Hematopoietic multipotent progenitor cell (in vitro differentiated cells): ENCODE measurements around the gene FITM2. TPM values are rescaled to one million over a fixed set of nuclear protein-coding genes. Genes with fewer than 3 reads are reported as not detected.

Source experiments
- DNase-seq, 3 donors: peaks; one replicate each; pipeline ENCODE4 v3.0.0-alpha.2; 2011 to 2015; ENCODE audit warnings: low read depth in 2 of 3, low spot score in 2 of 3
- small RNA-seq: library from RNA; depleted of rRNA; stranded (forward); fragments of <200 nt; gene quantifications from one replicate; pipeline ENCODE3, GENCODE V24; 2012
- total RNA-seq: library from RNA; depleted of rRNA; stranded (reverse); fragments of >200 nt; gene quantifications from one replicate; pipeline ENCODE4 v1.2.3, GENCODE V29; 2012

FITM2 gene
- total RNA-seq, 1 donor = 2.2 TPM

DNA sequence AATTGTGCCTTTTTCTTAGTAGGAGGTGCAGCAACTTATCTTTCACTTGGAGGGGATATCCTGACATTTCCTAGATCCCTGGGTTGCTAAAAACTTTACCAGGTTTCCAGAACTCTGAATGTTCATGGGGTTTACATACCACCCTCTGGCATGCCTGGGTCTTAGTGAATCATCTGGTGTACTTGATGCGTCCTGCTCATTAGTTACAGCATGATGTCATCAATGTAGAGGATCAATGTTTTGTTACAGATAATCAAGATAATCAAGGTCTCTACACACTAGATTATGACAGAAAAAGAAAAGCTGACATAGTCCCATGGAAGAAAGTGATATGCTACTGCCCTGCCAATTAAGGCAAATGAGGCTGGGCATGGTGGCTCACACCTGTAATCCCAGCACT lies 27.0 kb downstream of the FITM2 start:
- no peak for DNase-seq

DNA sequence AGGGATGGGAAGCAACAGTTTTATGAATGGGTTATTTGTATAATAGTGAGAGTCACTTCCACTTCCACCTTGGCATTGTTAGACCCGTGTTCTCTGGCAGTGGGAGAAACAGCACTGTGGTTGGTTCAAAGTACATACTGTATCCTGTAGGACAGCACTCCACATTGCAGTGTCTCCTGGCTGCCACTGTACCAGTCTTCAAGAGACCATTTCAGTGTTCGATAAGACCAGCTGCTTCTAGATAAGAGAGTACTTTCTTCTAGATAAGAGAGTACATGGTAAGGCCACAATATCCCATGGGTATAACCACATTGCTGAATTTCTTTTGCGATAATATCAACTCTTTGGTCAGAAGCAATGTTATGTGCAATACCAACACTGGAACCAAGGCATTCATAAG lies 28.8 kb downstream of the FITM2 start:
- DNase-seq = no peak

DNA sequence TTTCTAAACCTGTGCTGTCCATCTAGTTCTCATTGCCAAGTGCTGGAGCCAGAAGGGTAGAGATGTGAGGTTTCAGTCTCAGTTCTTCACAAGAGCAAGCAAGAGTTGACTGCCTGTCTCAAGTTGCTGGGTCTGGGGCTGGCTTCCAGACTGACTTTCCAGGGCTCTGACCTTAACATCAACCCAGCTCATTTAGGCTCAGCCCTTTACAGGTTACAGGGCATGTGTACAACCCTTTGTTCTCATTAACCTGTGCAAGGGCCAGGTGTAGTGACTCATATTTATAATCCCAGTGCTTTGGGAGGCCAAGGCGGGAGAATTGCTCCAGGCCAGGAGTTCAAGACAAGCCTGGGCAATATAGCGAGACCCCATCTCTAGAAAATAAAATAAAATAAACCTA lies 30.6 kb downstream of the FITM2 start:
- no peak for DNase-seq

GRCh38 chr20:44279228-44279627 lies 31.8 kb downstream of the FITM2 start:
- DNase-seq = no peak

GRCh38 chr20:44274303-44275017 lies 36.5 kb downstream of the FITM2 start:
- no peak for DNase-seq

- DNase-seq = no peak
These were observed 37.5 kb downstream of the FITM2 start for GRCh38 chr20:44273231-44274215.

GRCh38 chr20:44271915-44272663 lies 38.9 kb downstream of the FITM2 start:
- DNase-seq = no peak

DNA sequence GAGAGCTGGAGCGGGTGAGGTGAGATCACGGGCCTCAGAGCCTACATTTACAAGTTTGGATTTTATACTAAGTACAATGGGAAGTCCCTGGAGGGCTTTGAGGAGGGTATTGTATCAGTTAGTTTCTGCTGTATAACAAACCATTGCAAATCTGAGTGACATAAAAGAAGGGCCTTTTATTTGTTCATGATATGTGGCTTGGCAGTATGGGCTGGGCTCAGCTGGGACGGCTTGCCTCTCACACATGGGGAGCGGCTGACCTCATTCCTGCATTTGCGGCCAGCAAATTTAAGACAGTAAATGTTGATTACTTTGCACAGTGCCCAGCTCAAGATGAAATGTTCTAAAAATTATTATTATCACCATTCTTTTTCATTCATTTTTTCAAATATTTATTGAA lies 42.2 kb downstream of the FITM2 start:
- no peak for DNase-seq

- peak in 1 of 3 donors; percentile 17 for DNase-seq
These were observed 46.7 kb downstream of the FITM2 start for GRCh38 chr20:44264287-44264686.

DNA sequence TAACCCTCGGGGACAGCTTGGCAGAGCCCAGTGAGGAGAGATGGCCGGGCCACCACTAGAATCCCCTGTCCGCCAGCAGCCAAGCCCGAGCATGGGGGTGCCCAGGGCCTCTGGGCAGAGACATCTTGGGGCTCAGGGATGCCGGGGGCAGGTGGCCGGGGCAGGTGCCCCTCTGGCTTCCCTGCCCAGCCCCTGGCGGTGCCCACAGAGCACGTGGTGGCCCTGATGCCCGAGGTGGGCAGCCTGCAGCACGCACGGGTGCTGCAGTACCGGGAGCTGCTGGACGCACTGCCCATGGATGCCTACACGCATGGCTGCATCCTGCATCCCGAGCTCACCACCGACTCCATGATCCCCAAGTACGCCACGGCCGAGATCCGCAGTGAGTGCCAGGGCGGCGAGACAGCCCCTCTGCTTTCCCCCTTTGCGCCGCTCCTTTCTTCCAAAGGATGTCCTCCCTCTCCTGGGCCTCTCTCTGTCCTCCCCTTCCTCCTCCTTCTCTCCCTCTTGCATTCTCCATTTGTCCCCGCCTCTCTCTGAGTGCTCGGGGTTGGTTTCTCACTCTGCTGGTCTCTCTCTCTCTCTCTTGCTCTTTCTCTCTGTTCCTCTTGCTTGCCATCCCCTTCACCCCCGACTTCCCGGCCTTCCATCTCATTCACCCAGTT lies 52.6 kb downstream of the FITM2 start:
- no peak for DNase-seq

GRCh38 chr20:44256961-44257360 lies 54.0 kb downstream of the FITM2 start:
- no peak for DNase-seq

DNA sequence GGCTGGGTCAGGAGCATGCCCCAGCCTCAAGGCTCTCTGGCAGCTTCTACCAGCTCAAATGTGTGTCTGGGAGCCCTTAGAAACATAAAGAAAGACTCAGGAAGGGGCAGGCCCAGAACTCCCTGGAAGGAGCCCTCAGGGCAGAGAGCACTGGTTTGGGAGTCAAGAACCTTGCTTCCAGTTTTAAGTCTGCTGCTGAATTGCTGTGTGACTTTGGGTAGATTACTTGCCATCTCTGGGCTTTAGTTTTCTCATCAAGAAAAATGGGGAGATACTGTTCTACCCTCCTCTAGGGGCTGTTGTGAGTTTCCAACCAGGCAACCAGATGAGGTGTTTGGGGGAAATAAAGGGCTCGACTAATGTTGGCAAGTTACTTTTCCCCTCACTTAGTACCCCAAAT lies 55.1 kb downstream of the FITM2 start:
- no peak for DNase-seq

- DNase-seq = no peak
These were observed 56.9 kb downstream of the FITM2 start for GRCh38 chr20:44254073-44254472.

- DNase-seq = no peak
These were observed 57.5 kb downstream of the FITM2 start for GRCh38 chr20:44253528-44253927.

Small RNA genes lying within 50 kb of the gene (small RNA-seq; reads per million reads assigned to genes)
- gene RF00019 = not detected

Other genes with a start within 250 kb of the FITM2 start
- gene JPH2, start 124.0 kb downstream of the FITM2 start, total RNA-seq = under 0.01 TPM
- 26.9 TPM for gene OSER1, start 100.4 kb downstream of the FITM2 start, total RNA-seq
- gene GDAP1L1, start 63.9 kb downstream of the FITM2 start, total RNA-seq = not detected
- gene R3HDML, start 25.8 kb upstream of the FITM2 start, total RNA-seq = not detected
- under 0.01 TPM for gene HNF4A, start 44.5 kb upstream of the FITM2 start, total RNA-seq
- gene TTPAL, start 164.7 kb upstream of the FITM2 start, total RNA-seq = 2.4 TPM
- gene SERINC3, start 210.9 kb upstream of the FITM2 start, total RNA-seq = 95.3 TPM